ENCODE measurements around the gene SNRK.

SNRK gene

GRCh38 chr3:43286115-43286840, at the start of gene SNRK:
TSS of gene SNRK (plus strand) at chr3:43286540. CDS start at chr3:43303204, 16,664 bp downstream.
- DNase-seq, result peak; percentile 78

- DNase-seq, result no peak
Measured at GRCh38 chr3:43238801-43239200, 47.5 kb upstream of the SNRK start.

- no peak for DNase-seq
Measured at GRCh38 chr3:43239755-43240154, 46.6 kb upstream of the SNRK start.

- peak; percentile 65 for DNase-seq
Measured at GRCh38 chr3:43243590-43244587, 42.5 kb upstream of the SNRK start.

- no peak for DNase-seq
Measured at GRCh38 chr3:43244694-43245093, 41.6 kb upstream of the SNRK start.

GRCh38 chr3:43246976-43247375, 39.4 kb upstream of the SNRK start:
- no peak for DNase-seq

- no peak for DNase-seq
Measured at GRCh38 chr3:43247561-43248184, 38.7 kb upstream of the SNRK start.

- DNase-seq, result peak; percentile 31
Measured at GRCh38 chr3:43248185-43248583, 38.2 kb upstream of the SNRK start.

GRCh38 chr3:43248973-43249372, 37.4 kb upstream of the SNRK start:
- no peak for DNase-seq

GRCh38 chr3:43249405-43249804, 36.9 kb upstream of the SNRK start:
- no peak for DNase-seq

GRCh38 chr3:43253294-43253693, 33.0 kb upstream of the SNRK start:
- no peak for DNase-seq

- DNase-seq, result no peak
Measured at GRCh38 chr3:43254125-43254524, 32.2 kb upstream of the SNRK start.

- DNase-seq, result no peak
Measured at GRCh38 chr3:43255662-43256061, 30.7 kb upstream of the SNRK start.

GRCh38 chr3:43256714-43257461, 29.5 kb upstream of the SNRK start:
- no peak for DNase-seq

GRCh38 chr3:43257850-43258249, 28.5 kb upstream of the SNRK start:
- no peak for DNase-seq

GRCh38 chr3:43259626-43260025, 26.7 kb upstream of the SNRK start:
- DNase-seq, result no peak

- DNase-seq, result no peak
Measured at GRCh38 chr3:43260412-43260811, 25.9 kb upstream of the SNRK start.

- no peak for DNase-seq
Measured at GRCh38 chr3:43262194-43262593, 24.1 kb upstream of the SNRK start.

GRCh38 chr3:43266451-43266850, 19.9 kb upstream of the SNRK start:
- DNase-seq, result no peak

GRCh38 chr3:43266995-43267394, 19.3 kb upstream of the SNRK start:
- DNase-seq, result no peak

GRCh38 chr3:43268636-43269035, 17.7 kb upstream of the SNRK start:
- no peak for DNase-seq

GRCh38 chr3:43270078-43270477, 16.3 kb upstream of the SNRK start:
- no peak for DNase-seq

- no peak for DNase-seq
Measured at GRCh38 chr3:43273416-43273815, 12.9 kb upstream of the SNRK start.

All from fibroblast of skin of right biceps (primary cell).